HG03135 (cell line): Measurements from ENCODE around the gene SNRPF.

Experiments
- ATAC-seq: cut with Tn5 transposase; IDR thresholded peaks from one replicate; pipeline ENCODE4 v1.9.1; 2021; ENCODE audit warnings: mild to moderate bottlenecking, moderate library complexity; ENCODE audit not compliant: unreplicated experiment

SNRPF gene

DNA sequence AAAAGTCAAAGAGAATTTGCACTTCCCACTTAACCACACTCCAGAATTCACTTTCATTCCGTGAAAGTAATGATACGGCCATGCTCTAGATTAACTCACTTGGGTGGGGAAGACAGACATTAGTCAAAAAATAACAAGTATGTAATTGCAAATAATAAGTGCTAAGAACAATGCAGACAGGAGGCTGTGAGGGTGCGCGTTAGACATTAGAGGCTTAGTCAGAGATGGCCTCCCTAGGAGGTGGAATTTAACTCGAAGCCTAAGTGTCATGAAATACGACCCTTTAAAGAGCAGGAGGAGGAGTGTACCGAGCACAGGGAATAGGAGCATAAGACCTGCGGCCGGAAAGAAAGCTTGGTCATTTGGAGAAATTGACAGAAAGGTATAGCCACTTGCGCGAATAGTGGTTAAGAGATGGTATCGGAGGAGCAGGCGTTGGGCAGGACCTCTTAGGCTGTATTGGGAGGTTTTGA, 628 bp downstream of the SNRPF start:
- no peak for ATAC-seq

DNA sequence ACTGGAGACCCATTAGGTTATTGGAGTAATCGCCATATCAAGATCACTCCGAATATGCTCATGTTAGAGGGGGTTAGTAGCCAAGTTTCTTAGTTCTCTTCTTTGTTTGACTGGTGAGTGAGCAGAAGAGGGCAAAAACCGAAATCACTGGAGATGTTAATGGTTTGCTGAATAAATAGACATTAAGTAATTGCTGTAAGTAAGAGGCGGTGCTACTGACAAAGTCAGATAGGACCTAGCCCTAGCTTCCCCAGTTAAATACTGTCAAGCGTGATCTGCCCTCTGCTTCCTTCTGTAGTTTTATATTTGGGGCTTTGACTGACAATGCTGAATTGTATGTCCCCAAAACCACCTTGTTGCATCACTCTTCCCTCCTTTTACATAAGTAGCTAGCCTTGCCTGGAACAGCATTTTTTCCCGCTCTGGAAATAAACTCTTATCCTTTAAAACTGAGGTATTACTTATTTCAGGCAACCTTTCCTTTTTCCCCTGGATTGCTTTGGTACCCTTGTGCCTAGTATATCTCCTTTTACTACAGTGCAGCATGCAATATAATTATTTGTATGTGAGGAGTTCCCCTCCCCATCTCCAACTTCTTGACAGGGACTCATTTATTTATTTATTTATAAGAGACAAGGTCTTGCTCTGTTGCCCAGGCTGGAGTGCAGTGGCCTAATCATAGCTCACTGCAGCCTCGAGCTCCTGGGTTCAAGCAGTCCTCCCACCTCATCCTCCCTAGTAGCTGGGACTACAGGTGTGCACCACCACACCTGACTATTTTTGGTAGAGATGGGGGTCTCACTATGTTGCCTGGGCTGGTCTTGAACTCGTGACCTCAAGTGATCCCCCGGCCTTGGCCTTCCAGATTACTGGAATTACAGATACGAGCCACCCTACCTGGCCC, 1.4 kb downstream of the SNRPF start:
- ATAC-seq, result no peak

DNA sequence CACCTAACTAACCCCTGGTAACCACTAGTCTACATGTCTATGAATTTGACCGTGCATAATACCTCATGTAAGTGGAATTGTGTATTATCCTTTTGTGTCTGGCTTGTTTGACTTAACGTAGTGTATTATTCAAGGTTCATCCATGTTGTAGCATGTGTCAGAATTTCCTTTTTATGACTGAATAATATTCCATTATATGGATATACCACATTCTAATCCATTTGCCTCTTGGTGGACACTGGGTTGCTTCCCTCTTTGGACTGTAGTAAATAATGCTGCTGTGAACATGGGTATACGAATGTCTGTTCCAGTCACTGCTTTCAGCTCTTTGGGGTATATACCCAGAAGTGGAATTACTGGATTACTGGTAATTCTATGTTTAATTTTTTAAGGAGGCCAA, 3.3 kb downstream of the SNRPF start:
- no peak for ATAC-seq

DNA sequence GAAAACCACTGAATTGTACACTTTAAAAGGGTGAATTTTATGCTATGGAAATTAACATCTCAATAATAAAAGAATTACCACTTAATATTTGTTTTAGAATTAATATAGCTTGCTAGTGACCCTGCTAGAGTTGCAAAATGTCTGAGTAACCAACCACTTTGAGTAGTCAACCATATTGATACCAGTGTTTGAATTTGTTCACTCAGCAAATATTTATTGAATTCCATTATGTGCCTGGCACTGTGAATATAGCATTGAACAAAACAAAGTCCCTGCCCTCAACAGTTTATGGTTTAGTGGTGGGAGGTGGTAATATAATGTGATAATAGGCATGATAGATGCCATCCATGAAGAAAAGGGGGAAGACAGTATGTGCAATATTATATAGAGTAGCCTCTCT, 4.6 kb downstream of the SNRPF start:
- no peak for ATAC-seq

DNA sequence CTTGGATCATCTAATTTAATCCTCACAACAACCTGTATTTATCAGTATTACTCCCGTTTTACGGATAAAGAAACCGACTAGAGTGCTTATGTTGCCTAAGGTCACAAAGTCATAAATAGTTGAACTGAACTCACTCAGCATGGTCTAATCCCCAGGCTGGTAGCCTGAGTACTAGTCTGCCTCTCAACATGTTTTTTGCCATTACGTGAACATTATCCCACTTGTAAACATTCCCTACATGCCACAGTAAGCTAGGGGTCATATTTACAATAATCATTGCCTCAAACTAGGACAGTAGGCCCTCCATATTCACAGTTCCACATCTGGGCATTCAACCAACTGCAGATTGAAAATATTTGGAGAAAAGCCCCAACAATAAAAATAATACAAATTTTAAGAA, 12.1 kb downstream of the SNRPF start:
- no peak for ATAC-seq

DNA sequence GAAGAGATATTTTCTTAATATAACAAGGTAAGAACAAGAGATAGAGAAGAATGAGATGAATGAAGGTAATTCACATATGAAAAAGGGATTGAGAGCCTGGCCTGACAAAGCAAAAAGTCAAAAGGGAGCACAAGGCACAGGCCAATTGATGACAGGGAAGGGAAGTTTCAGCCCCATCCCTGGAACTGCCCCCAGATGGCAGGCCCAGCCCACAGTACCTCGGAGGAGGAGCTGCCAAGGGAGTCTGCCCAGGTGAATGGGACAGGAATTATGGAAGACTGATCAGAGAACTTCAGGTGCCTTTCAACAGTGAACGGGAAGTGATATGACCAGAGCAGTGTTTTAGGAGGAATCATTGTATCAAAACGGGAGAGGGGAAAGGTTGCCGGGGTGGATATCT, 15.7 kb downstream of the SNRPF start:
- no peak for ATAC-seq

DNA sequence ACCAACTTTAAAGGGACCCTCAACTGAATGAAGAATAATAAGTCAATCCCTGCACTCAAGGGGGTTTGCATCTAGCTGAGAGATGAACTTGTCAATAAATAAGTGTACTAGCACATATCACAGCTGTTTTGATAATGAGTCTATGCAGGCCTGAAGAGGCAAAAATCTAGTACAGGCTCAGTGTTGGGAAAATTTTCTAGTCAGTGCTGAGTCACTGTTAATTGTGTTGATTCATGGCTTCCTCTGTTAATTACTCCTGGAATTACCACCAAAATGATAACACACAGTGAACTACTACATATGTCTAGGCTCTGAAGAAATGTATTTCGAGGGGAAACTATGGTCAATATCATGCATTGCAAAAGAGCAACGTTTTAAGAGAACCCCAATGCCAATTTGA, 18.9 kb downstream of the SNRPF start:
- no peak for ATAC-seq

DNA sequence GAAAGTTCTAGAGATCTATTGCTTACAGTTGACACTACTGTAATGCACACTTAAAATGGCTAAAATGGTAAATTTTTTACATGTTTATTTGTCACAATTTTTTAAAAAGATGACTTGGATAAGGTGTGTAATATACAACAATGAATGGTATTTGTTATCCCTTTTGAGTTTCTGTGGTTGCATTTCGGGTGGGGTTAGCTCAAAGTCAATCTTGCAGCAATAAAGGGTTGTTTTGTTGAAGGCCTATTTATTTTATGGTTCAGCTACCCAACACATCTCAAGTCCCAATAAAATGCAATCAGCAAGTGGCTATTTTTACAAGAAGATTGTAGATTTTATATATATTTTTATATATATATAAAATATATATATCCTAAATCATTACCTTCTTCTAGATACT, 22.1 kb downstream of the SNRPF start:
- no peak for ATAC-seq

DNA sequence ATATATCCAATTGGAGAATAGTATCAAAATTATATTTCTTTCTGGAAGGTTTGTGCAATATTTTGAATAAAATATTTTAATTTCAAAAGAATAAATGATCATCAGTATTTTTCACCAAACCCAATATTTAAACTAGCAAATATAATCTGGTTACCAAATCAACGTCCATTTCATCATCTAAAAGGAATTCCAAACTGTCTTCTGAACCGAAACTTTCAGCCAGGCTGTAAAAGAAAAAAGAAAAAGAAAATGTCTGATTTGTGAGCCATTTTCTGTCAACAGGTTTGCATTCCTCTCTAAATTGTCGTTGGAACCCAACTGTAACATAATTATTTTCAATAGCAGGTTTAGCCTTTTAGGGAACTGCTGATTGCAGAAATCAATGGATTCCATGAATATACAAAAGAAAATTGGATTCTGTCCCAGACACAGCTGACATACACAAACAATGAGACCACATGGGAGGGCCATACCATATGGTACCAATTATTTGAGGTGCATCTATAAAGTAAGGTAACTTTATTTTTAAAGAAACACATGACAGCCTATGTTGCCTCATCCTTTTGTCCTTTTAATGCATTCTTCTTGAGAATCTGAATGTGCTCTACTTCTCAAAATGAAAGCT, 22.7 kb downstream of the SNRPF start:
- ATAC-seq, result no peak

DNA sequence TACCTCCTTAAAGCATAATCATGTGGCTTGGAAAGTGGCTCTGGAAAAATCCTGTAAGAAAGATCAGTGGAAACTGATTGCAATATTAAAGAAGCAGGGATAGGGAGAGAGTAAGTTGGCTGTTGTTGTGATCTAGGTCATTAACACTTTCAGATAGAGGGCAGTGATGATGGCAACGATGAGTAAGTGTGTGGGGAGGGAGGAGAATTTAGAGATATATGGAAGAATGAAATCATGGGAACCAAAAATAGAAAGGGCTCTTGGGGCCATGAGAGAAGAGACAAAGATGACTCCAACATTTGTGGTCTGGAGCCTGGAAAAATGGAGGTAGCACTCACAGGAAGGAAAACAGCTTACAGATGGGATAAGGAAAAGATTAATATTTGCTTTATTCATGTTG, 23.3 kb downstream of the SNRPF start:
- ATAC-seq, result no peak

DNA sequence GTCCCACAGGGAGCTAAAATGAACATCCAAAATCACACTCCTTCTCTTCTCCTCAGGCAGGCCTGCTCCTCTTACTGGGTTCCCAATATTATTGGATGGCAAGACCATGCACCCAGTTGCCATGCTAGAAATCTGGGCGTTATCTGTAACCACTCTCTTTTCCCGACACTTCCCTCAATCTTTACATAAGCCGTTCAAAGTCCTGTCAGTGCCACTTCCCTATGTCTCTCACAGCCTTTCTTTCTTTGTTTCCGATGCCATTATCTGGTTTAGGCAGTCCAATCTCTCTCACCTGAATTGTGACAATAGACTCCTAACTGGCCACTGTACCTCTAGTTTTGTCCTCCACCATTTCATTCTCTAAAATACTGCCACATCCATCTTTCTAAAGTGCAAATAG, 24.1 kb downstream of the SNRPF start:
- ATAC-seq, result no peak

DNA sequence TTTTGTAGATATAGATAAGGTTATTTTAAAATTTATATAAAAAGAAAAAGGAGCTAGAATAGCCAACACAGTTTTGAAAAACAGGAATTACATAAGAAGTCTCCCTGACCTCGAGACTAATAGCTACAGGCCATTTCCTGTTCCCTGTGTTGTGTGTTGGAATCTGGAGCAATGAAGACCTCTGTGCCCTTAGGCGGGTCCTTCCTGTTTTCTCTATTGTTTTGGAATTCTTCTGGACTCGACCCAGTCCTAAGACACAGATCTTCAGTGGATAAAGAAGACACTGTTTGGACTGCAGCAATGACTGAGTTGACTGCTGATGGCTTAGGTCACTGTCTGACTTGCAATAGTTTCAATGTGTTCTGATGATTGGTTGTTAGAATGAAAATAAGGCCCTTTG, 26.2 kb downstream of the SNRPF start:
- ATAC-seq, result no peak

DNA sequence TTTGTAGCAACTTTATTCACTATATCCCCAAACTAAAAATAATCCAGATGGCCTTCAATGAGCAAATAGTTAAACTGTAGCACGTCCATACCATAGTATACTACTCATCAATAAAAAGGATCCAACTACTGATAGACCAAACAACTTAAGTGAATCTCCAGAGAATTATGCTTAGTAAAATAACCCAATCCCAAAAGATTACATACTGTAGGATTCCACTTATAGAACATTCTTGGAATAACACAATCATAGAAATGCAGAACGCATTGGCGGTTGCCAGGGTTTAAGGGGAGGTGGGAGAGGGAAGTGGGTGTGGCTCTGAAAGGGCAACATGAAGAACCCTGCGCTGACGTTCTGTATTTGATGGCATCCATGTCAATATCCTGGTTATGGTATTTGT, 28.6 kb downstream of the SNRPF start:
- no peak for ATAC-seq

DNA sequence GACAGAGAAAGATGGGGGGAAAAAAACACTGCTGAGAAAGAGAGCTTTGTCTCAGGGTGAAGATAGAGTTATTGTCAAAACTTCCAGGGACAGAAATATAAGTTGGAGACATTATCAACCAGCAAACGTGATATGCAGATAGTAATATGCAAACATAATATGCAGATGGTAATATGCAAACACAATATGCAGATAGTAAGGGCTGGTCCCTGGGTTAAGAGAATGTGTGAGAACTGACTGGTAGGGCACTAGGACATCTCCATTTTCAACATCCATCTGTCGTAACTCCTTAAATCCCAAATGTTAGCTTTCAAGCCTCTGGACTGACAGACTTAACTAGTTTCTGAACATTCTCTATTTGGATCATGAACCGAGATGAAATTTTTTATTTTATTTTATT, 32.2 kb downstream of the SNRPF start:
- ATAC-seq, result no peak

DNA sequence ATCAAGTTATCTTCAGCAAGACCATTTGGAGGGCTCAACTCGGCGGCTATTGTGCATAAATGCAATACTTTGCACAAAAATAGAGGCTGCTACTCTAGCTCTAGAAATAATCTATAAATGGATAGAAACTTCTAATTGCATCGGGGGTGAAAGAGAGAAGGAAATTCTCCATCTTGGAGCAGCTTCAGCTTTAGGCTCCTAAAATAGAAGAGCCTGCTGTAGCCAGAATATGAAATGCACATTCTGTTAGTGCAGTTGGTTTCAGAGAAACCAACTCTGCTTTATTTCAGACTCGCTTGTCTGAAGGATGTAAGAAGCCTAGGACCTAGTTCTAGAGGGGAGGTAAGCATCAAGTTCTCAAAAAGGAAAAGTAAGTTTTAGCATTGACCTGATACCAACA, 38.1 kb downstream of the SNRPF start:
- no peak for ATAC-seq

DNA sequence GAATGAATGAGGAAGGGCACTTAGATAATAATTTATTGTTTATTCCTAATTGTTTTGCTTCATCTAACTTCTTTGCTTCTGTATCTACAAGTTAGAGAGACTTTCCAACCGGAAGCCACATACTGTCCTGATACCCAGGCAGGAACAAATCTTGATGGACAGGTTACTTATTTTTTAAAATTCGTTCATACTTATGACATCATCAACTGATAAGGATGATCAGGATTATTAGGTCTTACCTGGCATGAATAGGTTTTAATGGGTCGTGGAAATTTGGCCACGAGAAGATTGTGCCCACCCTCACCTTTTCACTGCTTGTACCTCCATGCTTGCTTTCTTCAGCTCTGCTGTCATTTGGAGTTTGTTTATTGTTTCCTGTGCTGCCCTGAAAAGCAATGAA, 39.3 kb downstream of the SNRPF start:
- ATAC-seq, result no peak

DNA sequence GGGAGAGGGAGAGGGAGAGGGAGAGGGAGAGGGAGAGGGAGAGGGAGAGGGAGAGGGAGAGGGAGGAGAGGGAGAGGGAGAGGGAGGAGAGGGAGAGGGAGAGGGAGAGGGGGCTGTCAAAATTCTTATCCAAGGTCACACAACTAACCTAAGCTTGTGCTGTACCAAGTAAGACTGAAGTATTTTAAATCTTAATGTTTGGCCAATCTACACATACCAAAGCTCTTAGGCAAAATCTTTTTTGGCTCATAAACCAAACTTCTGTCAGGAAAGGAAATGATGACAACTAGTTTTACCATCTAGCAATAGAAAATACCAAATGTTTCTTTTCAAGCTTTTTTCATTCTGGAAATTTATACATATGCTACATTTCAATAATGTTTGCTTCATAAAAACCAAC, 49.8 kb downstream of the SNRPF start:
- ATAC-seq, result no peak

DNA sequence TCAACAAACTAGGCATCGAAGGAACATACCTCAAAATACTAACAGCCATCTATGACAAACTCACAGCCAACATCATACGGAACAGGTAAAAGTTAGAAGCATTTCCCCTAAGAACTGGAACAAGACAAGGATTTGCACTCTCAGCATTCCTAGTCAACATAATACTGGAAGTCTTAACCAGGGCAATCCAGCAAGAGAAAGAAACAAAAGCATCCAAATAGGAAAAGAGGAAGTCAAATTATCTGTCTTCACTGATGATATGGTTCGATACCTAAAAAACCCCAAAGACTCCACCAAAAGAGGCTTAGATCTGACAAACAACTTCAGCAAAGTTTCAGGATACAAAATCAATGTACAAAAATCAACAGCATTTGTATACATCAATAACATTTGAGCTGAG, 51.1 kb downstream of the SNRPF start:
- no peak for ATAC-seq
